HEK293 (cell line): ENCODE measurements around the gene FSTL5.

Experiments used
- CTCF ChIA-PET: fragments of 350-600 bp; formaldehyde crosslinking; extraction: SDS; loops from one replicate; lab custom pipeline; 2021; ENCODE audit warnings: antibody characterized with exemption; lab: Yijun Ruan, JAX
- POLR2A ChIA-PET: fragments of 300-600 bp; formaldehyde crosslinking; extraction: SDS; loops from one replicate; lab custom pipeline; 2020; ENCODE audit warnings: antibody characterized with exemption, inconsistent platforms; lab: Yijun Ruan, JAX
- H3K27ac ChIP-seq: fragments of 200-500 bp; sonication (Bioruptor generic); 2 replicates; pipeline ENCODE4 v1.5.1; 2014; ENCODE audit warnings: low read depth, low read length, control low read depth, inconsistent platforms; ENCODE audit errors: extremely low read depth
- H3K36me3 ChIP-seq, 2 experiments: fragments of 200-500 bp in 1 of 2; sonication (Bioruptor generic) in 1 of 2; 1 replicate in 1 of 2; 2 replicates in 1 of 2; pipeline ENCODE4 v1.5.1; 2014 to 2017; ENCODE audit warnings: inconsistent platforms in 2 of 2, low read length in 2 of 2; ENCODE audit not compliant: control insufficient read depth in 2 of 2, insufficient read depth in 1 of 2
- H3K4me1 ChIP-seq: fragments of 200-500 bp; sonication (Bioruptor generic); 2 replicates; pipeline ENCODE4 v1.5.1; 2014; ENCODE audit warnings: mild to moderate bottlenecking, low read length, inconsistent platforms; ENCODE audit not compliant: control insufficient read depth, insufficient read depth
- H3K4me3 ChIP-seq: 2 replicates; pipeline ENCODE4 v1.5.1; 2011; ENCODE audit warnings: low read depth, mild to moderate bottlenecking, control low read depth, low read length, moderate library complexity
- H3K9me3 ChIP-seq: fragments of 200-500 bp; sonication (Bioruptor generic); 2 replicates; pipeline ENCODE4 v1.5.1; 2014; ENCODE audit warnings: low read depth, low read length, inconsistent platforms; ENCODE audit not compliant: control insufficient read depth, insufficient read depth
- HOXA7 ChIP-seq: sonication (generic); formaldehyde crosslinking; IDR thresholded peaks from 2 replicates; pipeline ENCODE4 v1.8.1; 2022; ENCODE audit warnings: missing genetic modification reagents, borderline replicate concordance
- SCRT1 ChIP-seq: fragments of 450-650 bp; formaldehyde crosslinking; IDR thresholded peaks from 2 replicates; pipeline ENCODE4 v1.5.1; 2016; ENCODE audit warnings: missing biosample characterization, missing genetic modification characterization, borderline replicate concordance
- SETDB1 ChIP-seq: IDR thresholded peaks from one replicate; pipeline ENCODE4 v1.6.1; 2017; ENCODE audit warnings: mild to moderate bottlenecking, low read length, moderate library complexity, mixed read lengths; ENCODE audit not compliant: insufficient read length
- TCF7L2 ChIP-seq: IDR thresholded peaks from 2 replicates; pipeline ENCODE4 v1.6.1; 2011; ENCODE audit warnings: low read depth, mild to moderate bottlenecking, inconsistent platforms, low read length, moderate library complexity, borderline replicate concordance
- YY1 ChIP-seq: fragments of 450-650 bp; formaldehyde crosslinking; IDR thresholded peaks from 2 replicates; pipeline ENCODE4 v1.5.1; 2018; ENCODE audit warnings: missing biosample characterization, missing genetic modification characterization
- YY2 ChIP-seq: fragments of 450-650 bp; formaldehyde crosslinking; IDR thresholded peaks from 2 replicates; pipeline ENCODE4 v1.5.1; 2016; ENCODE audit warnings: missing biosample characterization, missing genetic modification characterization
- ZNF174 ChIP-seq: fragments of 450-650 bp; formaldehyde crosslinking; IDR thresholded peaks from 2 replicates; pipeline ENCODE4 v1.5.0; 2017; ENCODE audit warnings: missing biosample characterization, mild to moderate bottlenecking, missing genetic modification characterization
- ZNF311 ChIP-seq: fragments of 450-650 bp; formaldehyde crosslinking; IDR thresholded peaks from 2 replicates; pipeline ENCODE4 v1.5.1; 2017; ENCODE audit warnings: missing biosample characterization, missing genetic modification characterization, borderline replicate concordance
- ZNF354C ChIP-seq: fragments of 450-650 bp; formaldehyde crosslinking; IDR thresholded peaks from 2 replicates; pipeline ENCODE4 v1.5.1; 2016; ENCODE audit warnings: missing biosample characterization, missing genetic modification characterization, low read depth, borderline replicate concordance
- ZNF473 ChIP-seq: fragments of 450-650 bp; formaldehyde crosslinking; IDR thresholded peaks from 2 replicates; pipeline ENCODE4 v1.5.1; 2017; ENCODE audit warnings: missing biosample characterization, missing genetic modification characterization
- ZNF558 ChIP-seq: fragments of 450-650 bp; formaldehyde crosslinking; IDR thresholded peaks from 2 replicates; pipeline ENCODE4 v1.5.1; 2016; ENCODE audit warnings: missing biosample characterization, missing genetic modification characterization
- TF ChIP-seq, protein P1 (sequence below): fragments of 450-650 bp; formaldehyde crosslinking; IDR thresholded peaks from 2 replicates; pipeline ENCODE4 v1.5.1; 2016; ENCODE audit warnings: missing biosample characterization, missing genetic modification characterization, low read depth
- TF ChIP-seq, protein P2 (sequence below): IDR thresholded peaks from 2 replicates; pipeline ENCODE4 v1.6.1; 2011; ENCODE audit warnings: mild to moderate bottlenecking, low read depth, low read length, borderline replicate concordance
- TF ChIP-seq, protein P3 (sequence below): fragments of 450-650 bp; formaldehyde crosslinking; IDR thresholded peaks from 2 replicates; pipeline ENCODE4 v1.5.1; 2017; ENCODE audit warnings: missing biosample characterization, missing genetic modification characterization

FSTL5 gene

GRCh38 chr4:161647757-161648156, 516.0 kb downstream of the FSTL5 start:
- no peak overlapping the region for H3K4me3 ChIP-seq
- POLR2A ChIA-PET: no interaction called here
- no peaks in the 10 kb centered on the region for H3K36me3 ChIP-seq
- TF ChIP-seq, protein P1, sequence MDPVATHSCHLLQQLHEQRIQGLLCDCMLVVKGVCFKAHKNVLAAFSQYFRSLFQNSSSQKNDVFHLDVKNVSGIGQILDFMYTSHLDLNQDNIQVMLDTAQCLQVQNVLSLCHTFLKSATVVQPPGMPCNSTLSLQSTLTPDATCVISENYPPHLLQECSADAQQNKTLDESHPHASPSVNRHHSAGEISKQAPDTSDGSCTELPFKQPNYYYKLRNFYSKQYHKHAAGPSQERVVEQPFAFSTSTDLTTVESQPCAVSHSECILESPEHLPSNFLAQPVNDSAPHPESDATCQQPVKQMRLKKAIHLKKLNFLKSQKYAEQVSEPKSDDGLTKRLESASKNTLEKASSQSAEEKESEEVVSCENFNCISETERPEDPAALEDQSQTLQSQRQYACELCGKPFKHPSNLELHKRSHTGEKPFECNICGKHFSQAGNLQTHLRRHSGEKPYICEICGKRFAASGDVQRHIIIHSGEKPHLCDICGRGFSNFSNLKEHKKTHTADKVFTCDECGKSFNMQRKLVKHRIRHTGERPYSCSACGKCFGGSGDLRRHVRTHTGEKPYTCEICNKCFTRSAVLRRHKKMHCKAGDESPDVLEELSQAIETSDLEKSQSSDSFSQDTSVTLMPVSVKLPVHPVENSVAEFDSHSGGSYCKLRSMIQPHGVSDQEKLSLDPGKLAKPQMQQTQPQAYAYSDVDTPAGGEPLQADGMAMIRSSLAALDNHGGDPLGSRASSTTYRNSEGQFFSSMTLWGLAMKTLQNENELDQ (tag by site-specific recombination): no peak
- TF ChIP-seq HOXA7 (CRISPR knock-in tag): no peak
- TF ChIP-seq TCF7L2: no peak
- TF ChIP-seq YY1 (tag by site-specific recombination): no peak
- TF ChIP-seq, all 188 proteins: peak for 0
- CTCF ChIA-PET: no interaction called here
- Histone ChIP-seq H3K4me1 (no peaks in the 10 kb centered on the region), H3K9me3 (no peaks in the 10 kb centered on the region), H3K27ac (no peak overlapping the region)

- no peak overlapping the region for H3K27ac ChIP-seq
- CTCF ChIA-PET: interaction anchor here (0.6 kb wide), 1 partner anchor 19 kb away, joined by 3 read pairs; no protein-coding TSS in a partner anchor
- H3K4me3 ChIP-seq: no peak overlapping the region
- H3K36me3 ChIP-seq: no peaks in the 10 kb centered on the region
- TF ChIP-seq ZNF473 (tag by site-specific recombination): no peak
- TF ChIP-seq ZNF174 (tag by site-specific recombination): no peak
- TF ChIP-seq ZNF558 (tag by site-specific recombination): no peak
- no peak for TF ChIP-seq SCRT1 (tag by site-specific recombination)
- TF ChIP-seq, protein P2, sequence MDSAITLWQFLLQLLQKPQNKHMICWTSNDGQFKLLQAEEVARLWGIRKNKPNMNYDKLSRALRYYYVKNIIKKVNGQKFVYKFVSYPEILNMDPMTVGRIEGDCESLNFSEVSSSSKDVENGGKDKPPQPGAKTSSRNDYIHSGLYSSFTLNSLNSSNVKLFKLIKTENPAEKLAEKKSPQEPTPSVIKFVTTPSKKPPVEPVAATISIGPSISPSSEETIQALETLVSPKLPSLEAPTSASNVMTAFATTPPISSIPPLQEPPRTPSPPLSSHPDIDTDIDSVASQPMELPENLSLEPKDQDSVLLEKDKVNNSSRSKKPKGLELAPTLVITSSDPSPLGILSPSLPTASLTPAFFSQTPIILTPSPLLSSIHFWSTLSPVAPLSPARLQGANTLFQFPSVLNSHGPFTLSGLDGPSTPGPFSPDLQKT: no peak
- TF ChIP-seq YY2 (tag by site-specific recombination): no peak
- TF ChIP-seq, all 188 proteins: peak for 0
- H3K4me1 ChIP-seq: no peaks in the 10 kb centered on the region
- POLR2A ChIA-PET: no interaction called here
- no peaks in the 10 kb centered on the region for H3K9me3 ChIP-seq
Observed at GRCh38 chr4:161642708-161643107, 521.1 kb downstream of the FSTL5 start.

DNA sequence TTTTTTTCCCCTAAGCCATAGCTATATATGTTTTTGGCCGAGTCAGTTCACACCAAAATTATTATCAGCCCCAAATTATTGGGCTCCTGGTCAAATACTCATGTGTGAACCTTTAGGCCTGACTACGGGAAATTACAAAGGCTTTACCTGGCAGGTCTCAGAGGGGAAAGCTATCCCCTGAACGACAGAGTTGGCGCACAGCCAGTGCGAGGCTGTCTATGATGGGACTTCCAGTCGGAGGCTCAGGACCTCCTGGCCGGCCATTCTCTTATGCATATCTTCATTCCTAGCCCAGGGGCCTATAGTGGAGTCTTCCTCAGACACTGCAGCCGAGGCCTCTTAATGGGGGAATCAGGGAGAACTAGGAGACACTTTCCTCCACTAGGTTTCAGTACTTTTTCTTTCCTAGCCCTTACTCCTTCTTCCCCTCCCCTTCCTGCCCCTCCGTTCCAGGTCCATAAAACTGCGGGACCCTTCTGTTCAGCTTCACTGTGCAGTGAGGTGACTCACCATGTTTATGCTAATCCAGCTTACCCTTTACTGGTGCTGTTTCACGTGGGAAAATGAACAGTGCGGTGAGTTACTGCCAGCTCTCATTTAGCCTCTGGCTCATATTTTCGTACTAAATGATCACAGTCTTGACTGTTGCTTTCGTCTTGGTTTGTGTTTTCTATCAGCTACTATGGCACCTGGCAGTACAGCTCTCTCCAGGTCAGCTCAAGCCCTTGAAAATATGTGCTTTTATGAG, 533.9 kb downstream of the FSTL5 start:
- no peaks in the 10 kb centered on the region for H3K4me1 ChIP-seq
- H3K36me3 ChIP-seq: no peaks in the 10 kb centered on the region
- POLR2A ChIA-PET: no interaction called here
- TF ChIP-seq SETDB1 (peak; percentile 6), ZNF311 (tag by site-specific recombination) (no peak), ZNF354C (tag by site-specific recombination) (no peak)
- TF ChIP-seq, protein P3, sequence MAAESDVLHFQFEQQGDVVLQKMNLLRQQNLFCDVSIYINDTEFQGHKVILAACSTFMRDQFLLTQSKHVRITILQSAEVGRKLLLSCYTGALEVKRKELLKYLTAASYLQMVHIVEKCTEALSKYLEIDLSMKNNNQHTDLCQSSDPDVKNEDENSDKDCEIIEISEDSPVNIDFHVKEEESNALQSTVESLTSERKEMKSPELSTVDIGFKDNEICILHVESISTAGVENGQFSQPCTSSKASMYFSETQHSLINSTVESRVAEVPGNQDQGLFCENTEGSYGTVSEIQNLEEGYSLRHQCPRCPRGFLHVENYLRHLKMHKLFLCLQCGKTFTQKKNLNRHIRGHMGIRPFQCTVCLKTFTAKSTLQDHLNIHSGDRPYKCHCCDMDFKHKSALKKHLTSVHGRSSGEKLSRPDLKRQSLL (tag by site-specific recombination): no peak
- no peak overlapping the region for H3K4me3 ChIP-seq
- CTCF ChIA-PET: no interaction called here
- H3K27ac ChIP-seq: no peak overlapping the region
- H3K9me3 ChIP-seq: no peaks in the 10 kb centered on the region
